HG02970 (cell line): Measurements from ENCODE around the gene HIGD1A.

Source experiments
- ATAC-seq: cut with Tn5 transposase; IDR thresholded peaks from one replicate; pipeline ENCODE4 v1.9.1; 2021; ENCODE audit warnings: mild to moderate bottlenecking, moderate library complexity, moderate number of reproducible peaks; ENCODE audit not compliant: unreplicated experiment, low FRiP score

The HIGD1A gene

DNA sequence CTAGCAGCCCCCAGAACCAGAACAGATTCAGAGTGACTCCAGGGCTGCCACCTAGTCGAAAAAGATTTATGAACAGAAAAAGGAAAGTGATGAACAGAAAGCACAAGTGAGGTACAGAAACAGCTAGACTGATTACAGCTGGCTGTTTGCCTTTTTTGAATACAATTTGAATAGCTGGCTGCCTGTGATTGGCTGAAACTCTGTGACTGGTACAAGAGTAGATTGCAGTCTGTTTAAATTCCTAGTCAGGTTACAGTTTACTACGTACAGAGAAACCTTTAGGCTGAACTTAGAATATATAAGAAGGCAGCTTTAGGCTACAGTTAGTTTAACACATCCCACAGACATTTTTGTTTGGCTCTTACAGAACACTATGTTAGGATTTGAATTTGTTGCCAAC lies 41.3 kb downstream of the HIGD1A start:
- ATAC-seq: no peak

DNA sequence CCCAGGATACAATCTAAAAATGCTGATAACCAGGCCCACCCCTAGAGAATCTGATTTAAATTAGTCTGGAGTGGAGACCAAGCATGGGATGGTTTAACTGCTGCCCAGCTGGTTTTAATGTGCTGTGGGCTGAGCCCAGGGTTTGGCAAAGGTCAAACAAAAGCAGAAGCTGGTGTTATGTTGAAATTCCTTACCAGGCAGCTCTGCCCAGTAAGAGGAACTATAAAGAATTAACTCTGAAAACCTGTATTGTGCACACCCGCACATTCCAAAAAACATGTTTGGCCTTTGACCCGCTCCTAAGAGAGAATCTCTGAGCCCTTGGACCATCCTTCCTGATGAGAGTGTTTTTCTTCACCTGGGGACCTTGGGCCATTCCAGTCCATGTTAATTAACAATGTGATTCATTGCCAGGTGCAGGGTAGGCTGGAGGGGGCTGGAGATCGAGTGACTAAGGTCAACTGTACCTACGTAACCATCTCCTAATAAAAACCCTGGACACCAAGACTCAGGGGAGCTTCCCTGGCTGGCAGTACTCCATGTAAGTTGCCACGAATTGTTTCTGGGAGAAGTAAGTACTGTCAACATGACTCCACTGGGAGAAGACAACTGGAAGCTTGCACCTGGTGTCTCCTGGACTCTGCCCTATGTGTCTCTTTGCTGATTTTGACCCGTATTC lies 42.1 kb downstream of the HIGD1A start:
- no peak for ATAC-seq

DNA sequence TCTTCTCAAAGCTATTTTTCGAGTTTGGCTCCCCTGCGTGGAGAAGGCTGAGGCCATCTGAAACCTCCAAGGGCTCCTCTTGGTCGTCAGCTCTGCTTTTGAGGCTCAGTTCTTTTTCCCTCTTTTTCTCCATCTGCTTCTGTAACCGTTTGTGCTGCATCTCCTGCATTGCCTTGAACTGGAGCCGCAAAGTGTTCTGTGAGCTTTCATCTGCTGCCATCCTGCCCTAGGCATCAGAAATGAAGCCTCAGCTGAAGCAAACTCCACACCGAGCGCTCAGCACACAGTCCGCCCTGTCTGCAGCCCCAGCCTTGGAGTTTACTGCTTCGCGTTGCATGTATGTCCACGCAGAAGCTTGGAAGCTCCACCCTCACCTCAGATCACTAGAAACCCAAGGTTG lies 46.2 kb downstream of the HIGD1A start:
- no peak for ATAC-seq

DNA sequence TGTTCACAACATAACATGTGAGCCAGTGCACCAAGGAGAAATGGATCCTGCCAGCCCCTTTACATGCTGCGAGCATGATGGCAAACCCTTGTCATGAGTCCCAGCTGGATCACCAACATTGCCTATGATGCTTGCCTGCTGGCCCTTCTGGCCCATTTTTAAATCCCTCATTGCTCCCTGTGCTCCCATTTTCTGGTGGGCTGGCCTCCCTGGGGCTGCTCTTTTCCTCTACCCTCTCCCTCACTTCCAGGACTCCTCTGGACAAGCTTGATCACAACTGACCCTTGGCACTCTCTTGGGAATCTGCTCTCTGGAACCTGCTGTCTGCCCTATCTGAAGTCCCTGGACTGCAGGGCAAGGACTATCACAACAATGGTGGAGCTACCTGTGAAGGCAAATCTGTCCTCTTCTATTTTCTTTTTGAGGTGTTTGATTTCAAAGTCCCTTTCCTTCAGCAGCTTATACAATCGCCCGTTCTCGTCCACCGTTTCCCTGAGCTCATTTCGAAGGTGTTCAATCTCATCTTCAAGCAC lies 47.5 kb downstream of the HIGD1A start:
- ATAC-seq: no peak

DNA sequence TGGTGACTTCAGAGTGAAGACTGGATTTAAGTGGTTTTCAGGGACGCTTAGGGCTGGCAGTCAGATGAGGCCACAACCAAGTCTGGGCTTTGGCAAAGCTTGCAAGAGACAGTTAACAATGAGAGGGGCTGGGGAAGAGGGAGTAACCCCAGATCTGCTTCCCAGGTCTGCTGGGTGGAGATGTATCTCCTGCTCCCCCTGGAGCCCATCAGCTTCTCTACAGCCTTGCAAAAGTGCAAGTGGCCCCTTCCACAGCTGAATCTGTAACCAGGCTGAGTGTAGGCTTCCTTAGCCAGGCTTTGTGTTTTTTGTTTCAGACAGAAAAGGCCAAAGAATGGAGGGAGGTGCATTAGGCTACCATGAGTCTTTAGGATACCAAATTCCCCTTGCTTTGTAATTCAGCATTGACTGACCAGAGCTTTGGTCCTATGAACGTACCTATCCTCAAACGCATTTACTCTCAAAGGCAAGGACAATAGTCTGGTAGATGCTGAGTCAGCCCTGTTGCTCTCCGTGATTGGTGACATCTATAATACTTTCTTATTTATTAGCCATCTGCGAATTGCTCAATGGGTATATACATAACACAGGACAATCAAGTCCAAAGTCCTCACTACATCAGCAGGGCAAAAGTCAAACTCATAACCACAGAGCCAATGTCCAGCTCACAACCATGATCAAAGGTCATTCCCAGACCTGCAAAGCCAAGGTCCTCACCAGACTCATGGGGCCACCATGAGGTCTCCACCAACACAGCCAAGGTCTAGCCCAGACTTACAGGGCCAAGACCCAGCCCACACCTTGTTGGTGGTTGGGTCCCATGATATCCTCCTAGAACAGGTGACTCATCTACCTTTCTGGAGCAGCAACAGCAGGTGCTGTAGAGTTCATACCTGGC lies 48.4 kb downstream of the HIGD1A start:
- ATAC-seq: no peak

DNA sequence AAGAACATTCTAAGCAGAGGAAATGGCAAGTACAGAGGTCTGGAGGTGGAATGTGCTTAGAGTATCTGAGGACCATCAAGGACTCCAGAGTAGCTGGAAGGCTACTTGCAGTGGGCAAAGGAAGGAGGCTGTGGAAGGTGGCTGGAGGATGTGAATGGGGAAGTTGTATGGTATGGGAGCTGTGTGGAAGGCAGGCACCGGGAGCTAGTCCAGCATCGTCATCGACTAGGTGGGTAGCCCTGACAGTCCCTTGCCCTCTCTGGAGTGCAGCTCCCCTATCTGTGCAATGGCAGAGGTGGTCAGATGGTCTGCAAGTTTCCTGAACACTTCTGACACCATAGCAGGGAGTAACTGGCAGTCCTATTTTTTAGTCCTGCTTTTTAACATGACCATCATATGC lies 50.5 kb downstream of the HIGD1A start:
- ATAC-seq: no peak

DNA sequence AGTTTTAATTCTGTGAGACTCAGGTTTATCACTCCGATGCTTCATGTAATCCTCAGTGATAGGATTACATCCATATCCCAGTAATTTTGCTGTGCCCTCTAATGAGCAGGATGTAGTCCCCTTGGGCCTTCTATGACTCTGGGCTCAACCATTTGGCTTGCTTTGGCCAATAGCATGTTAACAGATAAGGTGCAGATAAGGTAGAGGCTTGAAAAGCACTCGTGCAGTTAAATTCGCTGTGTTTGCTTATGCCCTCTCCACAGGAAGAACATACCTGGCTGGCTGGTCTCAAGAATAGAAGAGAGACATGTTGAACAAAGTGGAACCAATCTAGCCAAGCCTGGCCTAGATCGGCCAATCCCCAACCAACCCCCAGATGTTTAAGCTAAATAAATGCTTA lies 51.3 kb downstream of the HIGD1A start:
- no peak for ATAC-seq

DNA sequence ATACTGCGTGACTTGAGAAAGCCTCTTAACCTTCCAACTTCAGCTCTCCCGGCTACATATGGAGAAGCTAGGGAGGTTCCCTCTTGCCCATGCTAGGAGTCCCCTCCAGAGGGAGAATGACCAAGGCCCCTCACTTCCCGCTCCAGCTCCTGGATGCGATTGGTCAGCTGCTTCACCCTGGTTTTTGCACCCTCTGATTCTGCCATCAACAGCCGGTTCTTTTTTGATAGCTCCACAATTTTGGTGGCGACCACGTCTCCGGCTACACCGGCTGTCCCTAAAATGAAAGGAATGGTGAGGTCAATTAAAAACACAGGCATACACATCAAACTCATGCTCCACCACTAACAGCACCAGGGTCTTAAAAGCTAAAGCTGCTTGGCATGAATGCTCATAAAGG lies 51.8 kb downstream of the HIGD1A start:
- ATAC-seq: no peak

DNA sequence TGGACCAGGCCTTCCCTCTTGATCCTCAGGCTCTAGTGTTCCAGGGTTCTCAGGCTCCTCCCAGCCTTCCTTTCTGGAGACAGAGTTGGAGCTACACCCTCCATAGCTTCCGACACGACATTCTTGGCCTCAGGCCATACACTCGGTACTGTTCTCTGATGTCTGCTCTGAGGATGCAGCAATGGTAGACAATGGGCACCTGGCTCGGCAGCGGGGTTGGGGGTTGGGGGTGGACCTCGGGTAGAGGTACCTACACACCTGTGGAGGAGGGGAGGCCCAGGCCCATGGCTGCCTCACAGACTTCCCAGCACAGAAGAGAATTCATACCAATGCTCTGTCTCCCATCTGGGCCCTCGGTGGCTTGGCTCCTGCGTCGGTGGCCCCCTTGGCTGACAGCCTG lies 52.7 kb downstream of the HIGD1A start:
- no peak for ATAC-seq

DNA sequence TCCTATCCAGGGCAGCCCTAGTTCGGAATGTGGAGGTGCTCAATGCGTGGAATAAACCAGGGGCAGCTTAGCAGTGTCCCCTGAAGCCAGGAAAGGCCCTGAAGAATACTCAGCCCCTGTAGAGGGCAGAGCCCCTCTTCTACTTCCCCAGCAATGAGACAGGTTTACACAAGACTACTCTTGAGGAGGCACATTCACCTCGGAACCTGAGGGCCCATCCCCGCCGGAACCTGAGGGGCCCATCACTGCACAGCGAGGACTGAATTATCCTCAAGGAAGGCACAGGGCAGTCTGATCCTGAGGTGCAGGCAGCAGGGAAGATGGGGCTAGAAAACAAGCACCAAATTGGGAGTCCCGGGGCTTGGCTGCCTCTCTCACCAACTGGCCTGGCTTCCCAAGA lies 53.5 kb downstream of the HIGD1A start:
- ATAC-seq: no peak

DNA sequence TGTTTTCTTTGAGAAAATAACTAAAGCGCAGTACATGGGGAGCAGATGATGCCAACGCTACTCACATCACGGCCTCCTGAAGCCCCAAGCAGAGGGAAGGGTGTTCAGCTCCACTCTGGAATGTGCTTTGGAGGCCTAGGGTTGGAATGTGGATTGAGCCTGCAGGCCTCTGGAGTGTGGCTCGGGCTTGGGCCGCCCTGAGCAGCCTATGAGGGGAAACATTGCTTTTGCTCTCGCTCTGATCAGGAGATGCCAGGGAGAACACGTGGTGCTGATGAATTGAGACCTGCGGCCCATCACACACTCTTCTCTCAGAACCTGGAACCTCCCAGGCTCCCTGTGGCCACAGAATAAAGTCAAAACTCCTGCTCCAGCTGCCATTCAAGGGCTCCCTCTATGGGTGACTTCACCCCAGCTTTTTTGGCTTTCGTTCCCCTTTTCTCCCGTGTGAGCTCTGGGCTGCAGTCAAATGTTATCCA lies 54.5 kb downstream of the HIGD1A start:
- ATAC-seq: no peak

DNA sequence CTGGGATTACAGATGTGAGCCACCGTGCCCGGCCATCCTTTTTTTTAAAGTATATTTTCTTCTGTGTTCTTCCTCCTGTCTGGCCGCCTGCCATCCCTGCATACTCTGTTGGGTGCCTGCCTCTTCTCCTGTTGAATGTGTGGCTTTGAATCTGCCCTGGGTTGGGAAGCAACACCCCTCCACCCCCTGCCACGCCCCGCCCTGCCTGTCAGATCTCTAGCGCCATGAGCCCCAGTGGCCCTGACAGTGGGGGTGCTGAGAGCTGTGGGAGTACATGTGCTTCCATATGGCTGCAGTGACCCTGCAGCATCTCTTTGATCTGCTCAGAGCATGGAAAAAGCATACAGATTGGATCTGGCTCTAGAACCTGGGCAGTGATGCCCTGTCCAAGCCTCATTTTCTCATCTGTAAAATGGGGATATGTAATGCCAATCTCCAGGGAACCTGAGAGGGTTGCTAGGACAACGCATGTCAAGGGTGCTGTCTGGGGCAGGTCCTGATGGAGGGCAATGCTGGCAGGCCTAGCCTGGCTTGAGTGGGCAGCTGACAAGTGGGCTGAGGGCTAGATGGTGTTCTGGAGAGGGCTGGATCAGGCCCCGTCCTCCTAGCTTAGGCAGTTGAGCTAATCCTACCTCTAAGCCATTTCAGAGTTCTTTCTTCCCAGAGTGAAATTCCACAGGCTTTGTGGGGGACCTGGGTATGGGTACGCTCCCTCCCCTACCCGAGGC lies 55.1 kb downstream of the HIGD1A start:
- no peak for ATAC-seq

DNA sequence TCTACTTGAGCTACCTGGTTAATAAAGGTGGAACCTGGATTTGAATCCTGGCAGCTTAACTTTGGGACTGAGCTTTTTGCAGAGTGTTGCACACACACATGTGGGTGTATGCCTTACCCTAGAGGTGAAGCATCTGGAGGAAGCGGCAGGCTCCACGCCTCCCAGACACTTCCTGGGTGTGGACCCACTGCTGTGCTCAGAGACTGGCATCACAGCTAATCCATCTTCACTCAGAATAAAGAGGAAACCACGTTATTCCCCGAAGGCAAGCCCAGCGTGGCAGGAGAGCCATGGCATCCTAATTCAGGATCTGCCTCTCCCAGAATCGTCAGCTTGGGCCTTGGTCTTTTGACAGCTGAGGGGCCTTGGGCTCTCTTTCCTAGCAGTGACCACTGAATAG lies 56.7 kb downstream of the HIGD1A start:
- no peak for ATAC-seq

DNA sequence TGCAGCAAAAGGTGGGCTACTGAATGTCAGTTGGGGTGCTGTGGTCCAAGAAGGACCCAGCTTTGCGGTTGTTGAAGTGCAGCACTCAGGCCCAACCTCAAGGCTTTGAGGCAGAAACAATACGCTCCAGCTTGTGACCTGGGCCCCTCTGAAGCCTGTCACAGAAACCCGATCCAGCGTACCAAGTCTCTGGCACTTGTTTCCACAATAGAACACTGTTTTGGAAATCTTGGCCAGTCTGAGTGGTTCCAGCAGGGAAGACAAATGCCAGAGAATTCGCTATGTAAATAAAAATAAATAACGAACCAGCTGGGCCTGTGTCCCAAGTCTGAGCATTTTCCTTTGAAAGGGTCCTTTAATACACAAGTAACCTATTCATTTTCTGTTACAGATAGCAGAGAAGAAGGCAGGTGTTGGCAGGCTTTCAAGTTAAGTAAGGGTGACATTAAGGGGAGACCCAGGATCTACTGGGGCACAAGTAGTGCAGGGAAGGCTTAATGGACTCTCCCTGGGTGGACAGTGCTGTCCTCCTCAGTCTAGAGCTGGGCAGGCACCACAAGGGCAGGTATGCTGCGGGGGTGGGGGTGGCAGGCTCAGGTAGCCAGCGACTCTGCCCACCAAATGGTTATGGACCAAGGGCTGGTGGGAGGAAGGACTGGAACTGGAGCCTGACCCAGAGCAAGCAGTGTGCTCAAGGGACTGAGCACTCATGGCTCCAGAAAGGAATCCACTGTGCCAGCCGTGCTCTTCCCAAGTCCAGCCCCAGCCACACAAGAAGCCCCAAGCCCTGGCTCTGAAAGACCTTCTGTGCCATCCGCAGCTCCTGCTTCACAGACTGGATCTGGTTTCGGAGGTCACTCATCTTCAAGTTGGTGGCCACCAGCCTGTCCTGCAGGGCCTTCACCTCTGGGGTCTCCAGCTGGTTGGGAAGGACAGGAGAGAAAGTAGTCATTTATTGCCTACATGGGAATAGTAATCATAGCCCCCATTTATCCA lies 57.5 kb downstream of the HIGD1A start:
- ATAC-seq: no peak

DNA sequence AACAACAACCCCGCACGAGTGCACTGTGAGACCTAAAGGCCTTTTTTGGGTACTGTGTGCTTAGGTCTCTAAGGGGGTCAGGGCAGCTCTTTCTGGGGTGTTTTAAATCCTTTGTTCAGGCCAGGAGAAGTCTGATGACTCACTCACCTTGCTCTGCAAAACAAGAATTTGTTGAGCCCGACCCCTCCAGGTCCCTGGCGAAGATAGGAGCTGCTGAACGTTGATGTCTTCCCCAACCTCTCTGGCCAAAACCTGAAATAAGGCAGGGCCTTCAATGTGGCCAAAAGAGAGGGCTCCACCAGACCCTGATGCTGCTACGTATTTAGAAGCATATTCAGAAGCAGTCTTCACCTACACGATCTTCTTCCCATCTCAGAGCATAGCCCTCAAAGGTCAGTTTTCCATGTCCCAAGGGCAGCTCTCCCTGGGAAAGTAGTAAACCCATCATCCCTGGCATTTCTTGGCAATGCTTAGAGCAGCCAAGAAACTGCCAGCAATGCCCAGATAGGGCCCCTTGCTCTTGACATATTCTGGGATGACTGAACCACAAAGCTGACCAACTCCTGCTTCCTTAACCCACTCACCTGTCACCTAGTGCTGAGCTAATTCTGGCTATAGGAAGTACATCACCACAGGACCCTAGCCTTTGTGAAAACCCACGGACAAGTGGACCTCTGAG lies 58.4 kb downstream of the HIGD1A start:
- ATAC-seq: no peak

DNA sequence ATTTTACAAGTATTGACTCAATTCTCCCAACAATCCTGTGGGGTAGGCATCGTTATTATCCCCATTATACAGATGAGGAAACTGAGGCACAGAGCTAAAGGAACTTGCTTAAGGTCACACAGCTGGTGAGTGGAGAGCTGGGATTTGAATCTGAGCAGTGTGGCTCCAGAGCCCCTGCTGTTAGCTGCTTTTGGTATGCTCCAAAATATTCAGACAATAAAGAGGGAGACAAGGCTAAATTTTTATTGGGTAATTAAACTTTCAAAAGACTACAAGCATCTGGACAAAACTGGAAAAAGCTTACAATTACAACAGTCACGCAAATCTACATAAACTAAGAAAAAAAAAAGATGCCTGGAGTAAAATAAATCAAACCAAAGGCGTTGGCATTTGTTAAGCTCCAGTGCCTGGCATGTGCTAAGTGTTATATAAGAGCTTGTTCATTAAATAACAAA lies 59.0 kb downstream of the HIGD1A start:
- no peak for ATAC-seq

DNA sequence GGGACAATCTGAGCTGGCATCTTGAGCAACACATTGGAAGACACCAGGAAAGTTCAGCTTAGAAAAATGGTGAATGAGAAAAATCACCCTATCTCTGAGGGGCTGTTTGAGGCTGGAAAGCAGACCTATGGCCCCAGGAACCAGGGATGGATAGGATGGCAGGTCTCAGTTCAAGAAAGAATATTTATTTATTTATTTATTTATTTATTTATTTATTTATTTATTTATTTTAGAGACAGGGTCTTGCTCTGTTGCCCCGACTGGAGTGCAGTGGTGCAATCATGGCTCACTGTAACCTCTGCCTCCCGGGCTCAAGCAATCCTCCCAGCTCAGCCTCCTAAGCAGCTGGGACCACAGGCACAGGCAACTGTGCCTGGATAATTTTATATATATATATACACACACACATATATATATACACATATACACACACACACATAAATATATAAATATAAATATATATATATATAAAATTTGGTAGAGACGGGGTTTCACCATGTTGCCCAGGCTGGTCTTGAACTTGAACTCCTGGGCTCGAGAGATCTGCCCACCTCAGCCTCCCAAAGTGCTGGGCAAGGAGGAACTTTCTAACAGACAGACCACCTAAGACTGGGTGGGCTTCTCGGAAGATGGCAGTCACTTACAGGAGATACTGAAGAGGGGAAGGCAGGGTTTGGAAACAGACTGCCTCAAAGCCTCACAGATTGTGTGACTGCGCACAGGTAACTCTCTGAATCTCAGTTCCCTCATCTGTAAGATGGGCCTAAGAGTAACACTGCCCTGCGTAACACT lies 60.9 kb downstream of the HIGD1A start:
- no peak for ATAC-seq

DNA sequence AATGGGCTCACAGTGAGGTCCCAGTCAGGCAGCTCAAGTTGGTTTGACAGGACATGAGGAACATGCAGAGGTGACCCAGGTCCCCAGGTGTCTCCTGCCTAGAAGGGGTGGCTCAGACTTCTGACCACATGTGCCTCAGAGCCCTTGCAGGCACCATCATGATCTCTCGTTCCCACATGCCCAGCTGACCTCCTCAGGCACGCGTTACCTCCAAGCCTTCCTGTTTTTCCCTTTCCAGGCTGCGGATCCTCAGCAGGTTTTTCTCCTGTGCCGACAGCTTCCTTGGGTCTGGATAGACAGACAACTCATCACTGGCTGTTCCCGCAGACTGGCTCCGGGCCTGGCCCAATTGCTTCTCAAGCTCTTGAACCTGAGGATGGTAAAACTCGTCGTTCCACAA lies 61.6 kb downstream of the HIGD1A start:
- ATAC-seq: no peak
